ENCODE results near the gene RNF214.

The RNF214 gene

DNA sequence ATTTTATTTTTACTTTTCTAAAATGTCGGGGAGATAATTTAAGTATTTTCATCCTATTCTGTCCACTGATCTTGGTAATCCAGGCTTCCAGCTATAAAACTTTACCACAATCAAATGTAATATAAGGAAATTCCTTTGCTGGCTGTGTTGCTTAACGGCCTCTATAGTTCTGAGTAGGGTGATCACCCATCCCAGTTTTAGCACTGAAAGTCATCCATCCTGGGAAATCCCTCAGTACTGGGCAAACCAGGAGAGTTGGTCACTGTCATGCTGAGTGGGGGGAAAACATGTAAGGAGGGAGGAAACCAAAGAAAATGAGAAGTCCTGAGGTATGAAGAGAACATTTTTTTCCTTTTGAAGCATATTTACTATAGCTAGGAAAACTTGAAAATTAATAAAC lies 45.9 kb downstream of the RNF214 start:
- Histone ChIP-seq H3K4me3 (ENCODE audit: low read depth, low read length) (no peak overlapping the region), H3K9ac (ENCODE audit: low read depth, low read length) (no peak overlapping the region), H3K9me3 (ENCODE audit: control insufficient read depth, insufficient read depth, low read length) (no peaks in the 10 kb centered on the region), H3K36me3 (ENCODE audit: control insufficient read depth, insufficient read depth, low read length) (peaks cover 44% of the 10 kb centered on the region), H3K4me1 (ENCODE audit: control insufficient read depth, insufficient read depth, low read length) (no peaks in the 10 kb centered on the region), H3K27me3 (ENCODE audit: control insufficient read depth, insufficient read depth, low read length) (no peaks in the 10 kb centered on the region), H3K27ac (ENCODE audit: low read depth, low read length) (no peak overlapping the region)

DNA sequence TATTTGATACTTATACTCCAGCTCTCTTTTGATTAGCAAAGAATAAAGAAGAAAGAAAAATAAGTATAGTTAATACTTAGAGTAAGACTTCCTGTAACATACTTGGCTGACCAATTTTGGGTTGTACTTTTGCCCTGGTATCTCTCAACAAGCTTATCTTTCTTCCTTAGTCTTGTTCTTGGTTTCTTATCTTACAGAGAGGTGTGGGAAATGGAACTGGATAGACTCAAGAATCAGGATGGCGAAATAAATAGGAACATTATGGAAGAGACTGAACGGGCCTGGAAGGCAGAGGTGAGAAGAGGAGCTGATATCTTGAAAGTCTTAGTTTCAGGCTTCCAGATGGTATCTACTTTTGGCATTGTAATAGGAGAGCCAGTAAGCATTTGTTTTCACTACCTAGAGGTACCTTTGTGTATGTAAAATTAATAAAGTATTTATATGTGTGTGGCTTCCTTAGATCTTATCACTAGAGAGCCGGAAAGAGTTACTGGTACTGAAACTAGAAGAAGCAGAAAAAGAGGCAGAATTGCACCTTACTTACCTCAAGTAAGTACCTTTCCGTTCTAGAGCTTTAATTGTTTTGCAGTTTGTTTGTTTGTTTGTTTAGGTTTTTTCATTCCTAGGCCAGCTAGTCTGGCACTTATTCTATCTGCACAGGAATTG lies 47.4 kb downstream of the RNF214 start:
- Histone ChIP-seq H3K36me3 (ENCODE audit: control insufficient read depth, insufficient read depth, low read length) (peaks cover 55% of the 10 kb centered on the region), H3K4me1 (ENCODE audit: control insufficient read depth, insufficient read depth, low read length) (no peaks in the 10 kb centered on the region), H3K27ac (ENCODE audit: low read depth, low read length) (no peak overlapping the region)

DNA sequence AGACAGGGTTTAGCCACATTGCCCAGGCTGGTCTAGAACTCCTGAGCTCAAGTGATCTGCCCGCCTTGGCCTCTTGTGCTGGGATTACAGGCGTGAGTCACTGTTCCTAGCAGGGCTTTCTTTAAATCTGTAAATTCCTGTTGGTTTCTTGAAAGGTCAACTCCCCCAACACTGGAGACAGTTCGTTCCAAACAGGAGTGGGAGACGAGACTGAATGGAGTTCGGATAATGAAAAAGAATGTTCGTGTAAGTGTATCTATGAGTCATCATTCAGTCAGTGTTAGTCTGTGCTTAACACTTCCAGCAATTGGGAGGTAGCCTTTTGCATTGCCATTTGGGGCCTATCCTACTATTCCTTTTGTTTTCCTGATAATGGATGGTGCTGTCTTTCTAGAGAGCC lies 48.7 kb downstream of the RNF214 start:
- Histone ChIP-seq H3K36me3 (ENCODE audit: control insufficient read depth, insufficient read depth, low read length) (peaks cover 61% of the 10 kb centered on the region), H3K4me3 (ENCODE audit: low read depth, low read length) (no peak overlapping the region), H3K27ac (ENCODE audit: low read depth, low read length) (peak overlapping the region; percentile 41), H3K4me1 (ENCODE audit: control insufficient read depth, insufficient read depth, low read length) (no peaks in the 10 kb centered on the region), H3K9ac (ENCODE audit: low read depth, low read length) (no peak overlapping the region), H3K27me3 (ENCODE audit: control insufficient read depth, insufficient read depth, low read length) (no peaks in the 10 kb centered on the region), H3K9me3 (ENCODE audit: control insufficient read depth, insufficient read depth, low read length) (no peaks in the 10 kb centered on the region)

More for the DNA sequence above, 47.4 kb downstream of the RNF214 start:
- no peaks in the 10 kb centered on the region for H3K27me3 ChIP-seq (ENCODE audit: control insufficient read depth, insufficient read depth, low read length)
- H3K9me3 ChIP-seq (ENCODE audit: control insufficient read depth, insufficient read depth, low read length), result no peaks in the 10 kb centered on the region
- H3K9ac ChIP-seq (ENCODE audit: low read depth, low read length), result no peak overlapping the region
- H3K4me3 ChIP-seq (ENCODE audit: low read depth, low read length), result no peak overlapping the region

DNA sequence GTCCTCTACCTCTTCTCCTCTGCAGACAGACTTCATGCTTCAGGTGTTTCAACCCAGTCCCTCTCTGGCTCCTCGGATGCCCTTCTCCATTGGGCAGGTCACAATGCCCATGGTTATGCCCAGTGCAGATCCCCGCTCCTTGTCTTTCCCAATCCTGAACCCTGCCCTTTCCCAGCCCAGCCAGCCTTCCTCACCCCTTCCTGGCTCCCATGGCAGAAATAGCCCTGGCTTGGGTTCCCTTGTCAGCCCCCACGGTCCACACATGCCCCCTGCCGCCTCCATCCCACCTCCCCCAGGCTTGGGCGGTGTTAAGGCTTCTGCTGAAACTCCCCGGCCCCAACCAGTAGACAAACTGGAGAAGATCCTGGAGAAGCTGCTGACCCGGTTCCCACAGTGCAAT lies 49.4 kb downstream of the RNF214 start:
- H3K4me1 ChIP-seq (ENCODE audit: control insufficient read depth, insufficient read depth, low read length), result no peaks in the 10 kb centered on the region
- no peak overlapping the region for H3K9ac ChIP-seq (ENCODE audit: low read depth, low read length)
- H3K4me3 ChIP-seq (ENCODE audit: low read depth, low read length), result no peak overlapping the region
- H3K36me3 ChIP-seq (ENCODE audit: control insufficient read depth, insufficient read depth, low read length), result peaks cover 68% of the 10 kb centered on the region
- H3K9me3 ChIP-seq (ENCODE audit: control insufficient read depth, insufficient read depth, low read length), result no peaks in the 10 kb centered on the region
- no peaks in the 10 kb centered on the region for H3K27me3 ChIP-seq (ENCODE audit: control insufficient read depth, insufficient read depth, low read length)
- H3K27ac ChIP-seq (ENCODE audit: low read depth, low read length), result no peak overlapping the region

DNA sequence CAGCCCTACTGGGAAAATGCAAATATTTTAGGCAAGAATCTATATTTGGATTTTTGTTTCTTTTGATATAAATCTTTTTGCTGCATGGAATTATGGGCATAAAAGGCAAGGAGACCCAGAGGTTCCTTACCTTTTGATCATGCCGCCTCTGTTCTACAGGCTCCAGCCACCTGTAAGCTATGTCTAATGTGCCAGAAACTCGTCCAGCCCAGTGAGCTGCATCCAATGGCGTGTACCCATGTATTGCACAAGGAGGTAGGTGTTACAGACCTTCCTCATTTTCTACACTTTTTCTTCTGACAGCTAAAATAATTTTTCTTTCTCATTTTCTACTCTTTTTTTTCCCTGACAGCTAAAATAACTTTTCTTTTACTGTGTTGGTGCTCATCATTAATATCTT lies 50.5 kb downstream of the RNF214 start:
- Histone ChIP-seq H3K4me3 (ENCODE audit: low read depth, low read length) (no peak overlapping the region), H3K9me3 (ENCODE audit: control insufficient read depth, insufficient read depth, low read length) (no peaks in the 10 kb centered on the region), H3K4me1 (ENCODE audit: control insufficient read depth, insufficient read depth, low read length) (no peaks in the 10 kb centered on the region), H3K27me3 (ENCODE audit: control insufficient read depth, insufficient read depth, low read length) (no peaks in the 10 kb centered on the region), H3K36me3 (ENCODE audit: control insufficient read depth, insufficient read depth, low read length) (peaks cover 73% of the 10 kb centered on the region), H3K27ac (ENCODE audit: low read depth, low read length) (no peak overlapping the region), H3K9ac (ENCODE audit: low read depth, low read length) (no peak overlapping the region)

DNA sequence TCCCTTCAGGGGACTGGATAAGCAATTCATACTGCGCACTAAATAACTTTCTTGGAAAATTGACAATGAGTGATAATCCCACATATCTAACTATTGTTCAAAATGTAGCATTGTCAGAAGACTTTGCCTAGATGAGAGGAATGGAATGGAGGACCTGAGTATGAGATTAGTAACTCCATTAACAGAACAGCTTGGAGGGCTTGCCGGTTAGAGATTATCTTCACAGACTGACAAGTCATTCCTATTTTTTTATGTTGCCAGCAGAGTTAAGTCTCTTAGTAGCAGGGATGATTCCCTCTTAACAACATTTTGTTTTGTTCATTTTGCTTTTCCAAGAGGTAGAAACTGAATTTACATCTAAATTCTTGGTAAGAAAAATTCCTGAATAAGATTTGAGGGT lies 51.6 kb downstream of the RNF214 start:
- Histone ChIP-seq H3K9me3 (ENCODE audit: control insufficient read depth, insufficient read depth, low read length) (no peaks in the 10 kb centered on the region), H3K27ac (ENCODE audit: low read depth, low read length) (no peak overlapping the region), H3K36me3 (ENCODE audit: control insufficient read depth, insufficient read depth, low read length) (peaks cover 83% of the 10 kb centered on the region)

DNA sequence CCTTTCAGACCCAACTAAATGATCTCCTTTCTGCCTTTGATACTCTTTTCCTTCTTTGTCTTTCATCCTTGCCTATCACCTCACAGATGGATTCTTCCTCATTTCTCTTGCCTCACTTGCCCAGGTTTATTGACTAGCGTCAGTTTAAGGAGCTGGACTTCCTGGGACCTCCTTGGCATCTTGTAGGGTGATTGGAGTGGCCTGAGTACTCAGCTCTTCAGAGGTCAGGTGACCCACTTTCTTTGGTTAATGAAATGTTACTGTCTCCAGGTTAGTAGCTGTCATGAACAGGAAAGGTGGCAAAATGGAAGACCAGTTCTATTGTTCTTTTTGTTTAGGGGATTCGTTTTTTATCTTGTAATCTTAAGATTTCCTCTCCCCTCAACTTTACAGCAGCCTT lies 54.1 kb downstream of the RNF214 start:
- H3K27me3 ChIP-seq (ENCODE audit: control insufficient read depth, insufficient read depth, low read length), result no peaks in the 10 kb centered on the region
- H3K9me3 ChIP-seq (ENCODE audit: control insufficient read depth, insufficient read depth, low read length), result no peaks in the 10 kb centered on the region
- H3K4me3 ChIP-seq (ENCODE audit: low read depth, low read length), result no peak overlapping the region
- no peak overlapping the region for H3K27ac ChIP-seq (ENCODE audit: low read depth, low read length)
- H3K9ac ChIP-seq (ENCODE audit: low read depth, low read length), result no peak overlapping the region
- H3K36me3 ChIP-seq (ENCODE audit: control insufficient read depth, insufficient read depth, low read length), result peaks cover 81% of the 10 kb centered on the region
- no peaks in the 10 kb centered on the region for H3K4me1 ChIP-seq (ENCODE audit: control insufficient read depth, insufficient read depth, low read length)

More for the DNA sequence above, 51.6 kb downstream of the RNF214 start:
- H3K27me3 ChIP-seq (ENCODE audit: control insufficient read depth, insufficient read depth, low read length), result no peaks in the 10 kb centered on the region
- no peak overlapping the region for H3K4me3 ChIP-seq (ENCODE audit: low read depth, low read length)
- H3K9ac ChIP-seq (ENCODE audit: low read depth, low read length), result no peak overlapping the region
- H3K4me1 ChIP-seq (ENCODE audit: control insufficient read depth, insufficient read depth, low read length), result no peaks in the 10 kb centered on the region

DNA sequence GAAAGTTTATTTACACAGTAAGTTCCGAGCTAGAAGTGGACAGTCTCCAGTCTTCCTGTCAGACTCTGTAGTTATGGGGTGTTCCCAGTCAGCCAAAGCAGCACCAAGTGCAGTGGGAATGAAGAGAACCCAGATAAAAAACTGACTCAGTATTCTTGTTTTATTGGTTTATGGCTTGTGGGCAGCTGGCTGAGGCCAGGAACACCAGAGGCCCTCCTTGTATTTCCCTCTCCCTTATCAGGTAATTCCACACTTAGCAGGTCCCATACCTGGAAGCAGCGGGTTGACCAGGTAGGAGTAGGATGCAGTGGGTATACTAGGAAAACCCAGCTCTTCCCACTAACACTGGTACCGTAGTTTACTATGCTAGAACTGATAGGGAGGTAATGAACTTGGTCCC lies 55.2 kb downstream of the RNF214 start:
- Histone ChIP-seq H3K9ac (ENCODE audit: low read depth, low read length) (no peak overlapping the region), H3K4me1 (ENCODE audit: control insufficient read depth, insufficient read depth, low read length) (no peaks in the 10 kb centered on the region), H3K4me3 (ENCODE audit: low read depth, low read length) (no peak overlapping the region), H3K27ac (ENCODE audit: low read depth, low read length) (no peak overlapping the region), H3K36me3 (ENCODE audit: control insufficient read depth, insufficient read depth, low read length) (peaks cover 71% of the 10 kb centered on the region), H3K27me3 (ENCODE audit: control insufficient read depth, insufficient read depth, low read length) (no peaks in the 10 kb centered on the region), H3K9me3 (ENCODE audit: control insufficient read depth, insufficient read depth, low read length) (no peaks in the 10 kb centered on the region)

DNA sequence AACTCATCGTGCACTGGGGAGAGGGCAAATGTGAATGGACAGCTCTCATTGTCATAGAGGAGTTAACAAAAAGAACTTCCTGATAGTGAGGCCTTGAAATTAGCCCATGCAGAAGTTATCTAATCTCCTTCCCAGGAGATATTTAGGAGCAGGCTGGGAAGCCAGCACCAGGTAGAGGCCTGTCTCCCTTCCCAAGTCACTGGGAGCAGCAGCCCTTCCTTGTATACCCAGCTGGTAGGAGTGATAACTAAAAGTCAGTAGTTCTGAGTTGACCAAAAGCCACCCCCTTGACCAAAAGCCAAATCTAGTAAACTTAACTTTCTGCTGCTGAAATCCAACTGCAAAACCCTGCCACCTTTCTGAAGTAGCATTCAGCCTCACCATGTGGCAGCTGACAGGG lies 57.3 kb downstream of the RNF214 start:
- no peaks in the 10 kb centered on the region for H3K4me1 ChIP-seq (ENCODE audit: control insufficient read depth, insufficient read depth, low read length)
- no peak overlapping the region for H3K27ac ChIP-seq (ENCODE audit: low read depth, low read length)
- no peaks in the 10 kb centered on the region for H3K27me3 ChIP-seq (ENCODE audit: control insufficient read depth, insufficient read depth, low read length)
- peaks cover 55% of the 10 kb centered on the region for H3K36me3 ChIP-seq (ENCODE audit: control insufficient read depth, insufficient read depth, low read length)
- H3K9ac ChIP-seq (ENCODE audit: low read depth, low read length), result no peak overlapping the region
- H3K4me3 ChIP-seq (ENCODE audit: low read depth, low read length), result no peak overlapping the region
- H3K9me3 ChIP-seq (ENCODE audit: control insufficient read depth, insufficient read depth, low read length), result no peaks in the 10 kb centered on the region

DNA sequence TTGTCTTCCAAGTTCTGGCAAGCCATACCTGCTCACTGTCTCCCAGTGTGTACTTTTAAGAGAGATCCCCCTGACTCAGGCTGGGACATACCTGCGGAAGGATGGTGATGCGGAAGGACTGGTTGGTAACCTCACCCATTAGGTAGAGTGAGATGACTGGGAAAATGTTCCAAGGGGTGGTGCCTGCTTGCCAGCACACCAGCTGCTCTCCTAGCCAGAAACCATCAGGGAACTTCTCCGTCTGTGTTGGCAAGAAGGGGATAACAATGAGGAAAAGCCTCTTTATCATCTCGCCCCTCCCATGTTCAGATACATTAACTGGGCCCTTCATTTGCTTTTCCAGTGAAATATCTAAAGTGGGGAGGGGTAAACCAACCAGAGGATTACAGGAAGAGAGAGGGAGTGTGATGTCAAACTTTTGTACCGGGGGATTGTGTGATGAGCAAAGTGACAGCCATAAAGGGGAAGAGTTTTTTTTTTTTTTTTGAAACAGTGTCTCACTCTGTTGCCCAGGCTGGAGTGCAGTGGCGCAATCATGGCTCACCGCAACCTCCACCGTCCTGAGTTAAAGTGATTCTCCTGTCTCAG lies 58.4 kb downstream of the RNF214 start, which contains the start of gene BACE1-AS:
BACE1-AS (plus strand) TSS at position 538 of the 588 bp plus-strand sequence.
- Histone ChIP-seq H3K36me3 (ENCODE audit: control insufficient read depth, insufficient read depth, low read length) (peaks cover 44% of the 10 kb centered on the region), H3K9me3 (ENCODE audit: control insufficient read depth, insufficient read depth, low read length) (no peaks in the 10 kb centered on the region), H3K27me3 (ENCODE audit: control insufficient read depth, insufficient read depth, low read length) (no peaks in the 10 kb centered on the region), H3K4me3 (ENCODE audit: low read depth, low read length) (no peak within 1 kb of the TSS), H3K9ac (ENCODE audit: low read depth, low read length) (no peak within 1 kb of the TSS), H3K27ac (ENCODE audit: low read depth, low read length) (no peak within 1 kb of the TSS), H3K4me1 (ENCODE audit: control insufficient read depth, insufficient read depth, low read length) (no peaks in the 10 kb centered on the region)

DNA sequence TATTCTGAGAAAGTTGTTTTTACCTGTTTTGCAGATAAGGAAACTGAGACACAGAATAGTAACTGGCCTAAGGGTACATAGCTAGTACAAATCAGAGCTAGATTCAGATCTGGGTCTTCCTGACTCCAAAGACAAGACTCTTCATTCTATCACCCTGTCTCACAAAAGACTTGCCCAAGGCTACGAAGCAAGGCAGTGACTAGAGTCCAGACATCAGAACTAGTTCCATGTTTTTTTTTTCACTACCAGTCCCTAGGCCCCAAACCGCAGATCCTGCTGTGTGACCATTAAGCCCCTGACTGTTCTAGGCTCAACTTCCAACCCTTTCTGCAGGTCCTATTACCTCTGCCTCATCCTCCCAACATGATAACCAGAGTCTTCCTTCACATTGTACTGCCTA lies 60.1 kb downstream of the RNF214 start:
- Histone ChIP-seq H3K9me3 (ENCODE audit: control insufficient read depth, insufficient read depth, low read length) (no peaks in the 10 kb centered on the region), H3K36me3 (ENCODE audit: control insufficient read depth, insufficient read depth, low read length) (peaks cover 31% of the 10 kb centered on the region), H3K9ac (ENCODE audit: low read depth, low read length) (no peak overlapping the region), H3K27me3 (ENCODE audit: control insufficient read depth, insufficient read depth, low read length) (no peaks in the 10 kb centered on the region), H3K4me3 (ENCODE audit: low read depth, low read length) (no peak overlapping the region), H3K4me1 (ENCODE audit: control insufficient read depth, insufficient read depth, low read length) (no peaks in the 10 kb centered on the region), H3K27ac (ENCODE audit: low read depth, low read length) (no peak overlapping the region)
